Activated T-helper 1 cell treated with anti-CD3 and anti-CD28 coated beads, Interleukin-12 subunit alpha, Interleukin-12 subunit beta, Interleukin-2, Interleukin-4 antibody, amounts not matched to agents 30 ng/mL and 10 ng/mL and 1 ng/mL, durations not matched to agents 14 hours and 24 hours and 36 hours (primary cell): ENCODE results near the gene IDE. TPM values are rescaled to one million over a fixed set of nuclear protein-coding genes. Genes with fewer than 3 reads are reported as not detected.
"Not testable (repeated sequence)": the region's sequence is repeated elsewhere in the genome, so short reads cannot be mapped to it uniquely, and the experiment has no call there.

Source experiments
- DNase-seq: peaks from one replicate; pipeline ENCODE4 v3.0.0; 2021; ENCODE audit warnings: low spot score
- H3K27ac Mint-ChIP-seq: one replicate; pipeline ENCODE4 v1.8.0; 2021; ENCODE audit warnings: mild to moderate bottlenecking, mixed read lengths
- H3K27me3 Mint-ChIP-seq: one replicate; pipeline ENCODE4 v1.8.0; 2022; ENCODE audit warnings: mild to moderate bottlenecking, moderate library complexity, mixed read lengths; ENCODE audit not compliant: insufficient read depth
- H3K36me3 Mint-ChIP-seq: one replicate; pipeline ENCODE4 v1.8.0; 2021; ENCODE audit warnings: low read depth, mixed read lengths
- H3K4me1 Mint-ChIP-seq: one replicate; pipeline ENCODE4 v1.8.0; 2021; ENCODE audit warnings: low read depth, mixed read lengths
- H3K4me3 Mint-ChIP-seq: one replicate; pipeline ENCODE4 v1.8.0; 2021; ENCODE audit warnings: mild to moderate bottlenecking, moderate library complexity, mixed read lengths
- H3K9me3 Mint-ChIP-seq: one replicate; pipeline ENCODE4 v1.8.0; 2021; ENCODE audit warnings: mixed read lengths
- intact Hi-C: fragments of 100-400 bp; cut with micrococcal nuclease; formaldehyde crosslinking; loops from one replicate; pipeline ENCODE4 v1.15.1; 2024
- total RNA-seq: library from RNA; stranded (reverse); gene quantifications from 2 replicates; pipeline ENCODE4 v1.2.3, GENCODE V29; 2022

IDE gene
- total RNA-seq, 1 donor from 2014 or later, result 43.4 TPM

DNA sequence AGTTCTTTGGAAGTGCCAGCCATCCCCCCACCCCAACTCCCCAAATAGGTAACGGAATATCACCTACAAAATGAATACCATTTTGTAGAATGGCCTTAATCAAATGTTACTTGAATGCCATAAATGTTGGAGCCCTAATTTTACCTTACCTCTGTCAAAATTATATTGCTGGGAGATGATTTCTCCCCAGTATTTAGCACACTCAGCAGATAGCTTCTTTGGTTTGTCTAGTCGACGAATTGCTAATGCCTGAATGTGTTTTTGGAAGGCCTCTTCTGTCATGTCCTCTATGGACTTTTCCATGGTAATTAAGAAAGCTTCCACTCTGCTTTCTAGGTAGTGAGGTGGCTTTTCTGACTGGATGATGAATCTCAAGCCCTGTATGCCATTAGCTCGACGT is 110.3 kb downstream of the IDE start:
- H3K9me3 Mint-ChIP-seq, result no peaks in the 10 kb centered on the region
- no peak overlapping the region for H3K27ac Mint-ChIP-seq
- DNase-seq, result no peak
- H3K4me3 Mint-ChIP-seq, result no peak overlapping the region
- H3K4me1 Mint-ChIP-seq, result no peaks in the 10 kb centered on the region
- H3K36me3 Mint-ChIP-seq, result peaks cover 26% of the 10 kb centered on the region
- H3K27me3 Mint-ChIP-seq, result no peaks in the 10 kb centered on the region
- intact Hi-C loops, result no loop called here

DNA sequence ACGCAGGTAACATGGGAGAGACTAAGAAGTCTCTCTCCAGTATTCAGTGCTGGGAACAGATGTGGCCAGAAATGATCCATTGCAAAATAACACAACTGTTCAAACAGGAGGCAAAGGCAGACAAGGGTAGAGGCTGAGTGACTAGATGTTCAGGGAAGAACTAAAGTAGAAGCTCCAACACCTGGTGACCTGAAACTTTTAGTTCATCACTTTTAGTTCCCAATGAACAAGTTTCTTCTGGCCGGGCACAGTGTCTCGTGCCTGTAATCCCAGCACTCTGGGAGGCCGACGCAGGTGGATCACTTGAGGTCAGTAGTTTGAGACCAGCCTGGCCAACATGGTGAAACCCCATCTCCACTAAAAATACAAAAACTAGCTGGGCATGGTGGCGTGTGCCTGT is 118.9 kb downstream of the IDE start:
- H3K4me1 Mint-ChIP-seq, H3K27me3 Mint-ChIP-seq, DNase-seq, intact Hi-C loops, H3K9me3 Mint-ChIP-seq, H3K4me3 Mint-ChIP-seq, H3K27ac Mint-ChIP-seq: not testable (repeated sequence)
- H3K36me3 Mint-ChIP-seq, result peaks cover 31% of the 10 kb centered on the region

DNA sequence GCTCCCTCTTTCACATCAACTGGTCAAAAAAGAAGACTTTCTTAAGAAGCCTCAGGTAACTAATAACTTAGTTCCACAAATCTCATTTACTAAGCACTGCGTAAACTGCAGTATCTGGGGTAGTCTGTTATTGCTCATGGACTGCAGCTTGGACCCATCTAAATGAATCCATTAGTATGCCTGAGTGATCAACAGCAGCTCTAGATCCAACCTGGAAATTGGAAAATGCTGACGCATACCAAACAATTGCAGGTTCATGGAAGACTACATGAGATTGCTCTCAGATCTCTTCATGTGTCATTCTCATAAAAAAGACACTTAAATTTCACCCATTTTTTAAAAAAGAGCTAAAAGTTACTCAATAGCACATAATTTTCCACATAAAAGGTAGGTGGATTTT is 121.6 kb downstream of the IDE start:
- intact Hi-C loops, result no loop called here
- Mint-ChIP-seq H3K36me3 (peaks cover 29% of the 10 kb centered on the region), H3K4me3 (no peak overlapping the region), H3K9me3 (no peaks in the 10 kb centered on the region), H3K27ac (no peak overlapping the region), H3K4me1 (no peaks in the 10 kb centered on the region), H3K27me3 (no peaks in the 10 kb centered on the region)
- DNase-seq, result no peak

- Mint-ChIP-seq H3K4me1 (no peaks in the 10 kb centered on the region), H3K27me3 (no peaks in the 10 kb centered on the region), H3K9me3 (no peaks in the 10 kb centered on the region), H3K36me3 (peaks cover 28% of the 10 kb centered on the region), H3K4me3 (no peak overlapping the region), H3K27ac (no peak overlapping the region)
- intact Hi-C loops, result no loop called here
- no peak for DNase-seq
Measured at GRCh38 chr10:92451431-92451830, 122.5 kb downstream of the IDE start.

GRCh38 chr10:92450896-92451295 is 123.0 kb downstream of the IDE start:
- Mint-ChIP-seq H3K9me3 (no peaks in the 10 kb centered on the region), H3K36me3 (peaks cover 24% of the 10 kb centered on the region), H3K4me3 (no peak overlapping the region), H3K4me1 (no peaks in the 10 kb centered on the region), H3K27ac (no peak overlapping the region), H3K27me3 (no peaks in the 10 kb centered on the region)
- no peak for DNase-seq
- intact Hi-C loops, result no loop called here

DNA sequence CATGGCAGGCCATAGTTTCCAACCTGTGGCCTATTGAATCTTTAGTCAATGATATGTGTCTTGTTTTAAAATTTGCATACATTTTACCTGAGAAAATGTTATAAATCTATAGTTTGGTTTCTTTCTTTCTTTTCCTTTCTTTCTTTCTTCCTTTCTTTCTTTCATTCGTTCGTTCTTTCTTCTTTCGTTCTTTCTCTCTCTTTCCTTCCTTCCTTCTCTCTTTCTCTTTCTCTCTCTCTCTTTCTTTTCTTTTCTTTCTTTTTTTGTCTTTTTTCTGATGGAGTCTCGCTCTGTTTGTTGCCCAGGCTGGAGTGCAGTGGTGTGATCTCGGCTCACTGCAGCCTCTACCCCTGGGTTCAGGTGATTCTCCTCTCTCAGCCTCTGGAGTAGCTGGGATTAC is 133.3 kb downstream of the IDE start:
- no peak overlapping the region for H3K4me3 Mint-ChIP-seq
- H3K4me1 Mint-ChIP-seq, result no peaks in the 10 kb centered on the region
- intact Hi-C loops, result no loop called here
- H3K27ac Mint-ChIP-seq, result no peak overlapping the region
- no peak for DNase-seq
- H3K27me3 Mint-ChIP-seq, result no peaks in the 10 kb centered on the region
- no peaks in the 10 kb centered on the region for H3K36me3 Mint-ChIP-seq
- no peaks in the 10 kb centered on the region for H3K9me3 Mint-ChIP-seq

DNA sequence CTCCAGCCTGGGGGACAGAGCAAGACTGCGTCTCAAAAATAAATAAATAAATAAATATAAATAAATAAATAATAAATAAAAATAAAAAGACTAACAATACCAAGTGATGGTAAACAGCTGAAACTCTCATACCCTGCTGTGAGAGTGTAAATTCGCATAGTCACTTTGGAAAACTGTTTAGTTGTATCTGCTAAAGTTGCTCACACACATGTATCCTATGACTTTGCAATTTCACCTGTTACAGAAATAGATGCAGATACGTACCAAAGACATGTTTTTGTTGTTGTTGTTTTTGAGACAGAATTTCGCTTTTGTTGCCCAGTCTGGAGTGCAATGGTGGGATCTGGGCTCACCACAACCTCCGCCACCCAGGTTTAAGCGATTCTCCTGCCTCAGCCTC is 135.7 kb downstream of the IDE start:
- Mint-ChIP-seq H3K9me3 (no peaks in the 10 kb centered on the region), H3K27ac (no peak overlapping the region), H3K4me1 (no peaks in the 10 kb centered on the region), H3K36me3 (no peaks in the 10 kb centered on the region), H3K4me3 (no peak overlapping the region), H3K27me3 (no peaks in the 10 kb centered on the region)
- intact Hi-C loops, result loop anchor here (5.0 kb wide), 1 partner anchor 366 kb away; no protein-coding TSS in a partner anchor
- no peak for DNase-seq

- Mint-ChIP-seq H3K9me3 (no peaks in the 10 kb centered on the region), H3K27me3 (peaks cover 2% of the 10 kb centered on the region), H3K27ac (no peak overlapping the region), H3K4me3 (no peak overlapping the region), H3K4me1 (no peaks in the 10 kb centered on the region), H3K36me3 (no peaks in the 10 kb centered on the region)
- intact Hi-C loops, result loop anchor here (5.0 kb wide), 1 partner anchor 364 kb away; no protein-coding TSS in a partner anchor
- no peak for DNase-seq
Measured at GRCh38 chr10:92436611-92437010, 137.3 kb downstream of the IDE start.

DNA sequence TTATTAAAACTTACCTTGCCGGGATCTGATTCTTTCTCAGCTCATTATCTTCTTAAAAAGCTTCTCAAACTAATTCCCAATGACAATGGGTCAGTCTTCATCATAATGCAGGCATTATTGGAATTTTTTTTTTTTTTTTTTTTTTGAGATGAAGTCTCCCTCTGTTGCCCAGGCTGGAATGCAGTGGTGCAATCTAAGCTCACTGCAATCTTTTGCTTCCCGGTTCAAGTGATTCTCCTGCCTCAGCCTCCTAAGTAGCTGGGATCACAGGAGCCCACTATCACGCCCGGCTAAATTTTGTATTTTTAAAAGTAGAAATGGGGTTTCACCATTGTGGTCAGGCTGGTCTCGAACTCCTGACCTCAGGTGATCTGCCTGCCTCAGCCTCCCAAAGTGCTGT is 137.8 kb downstream of the IDE start:
- not testable (repeated sequence) for H3K4me3 Mint-ChIP-seq, H3K36me3 Mint-ChIP-seq, DNase-seq, H3K9me3 Mint-ChIP-seq, H3K27ac Mint-ChIP-seq, H3K27me3 Mint-ChIP-seq, H3K4me1 Mint-ChIP-seq
- intact Hi-C loops, result loop anchor here (5.0 kb wide), 1 partner anchor 364 kb away; no protein-coding TSS in a partner anchor

- intact Hi-C loops, result loop anchor here (2.0 kb wide), 1 partner anchor 522 kb away; no protein-coding TSS in a partner anchor
- Mint-ChIP-seq H3K9me3 (no peaks in the 10 kb centered on the region), H3K27me3 (peaks cover 2% of the 10 kb centered on the region), H3K4me3 (no peak overlapping the region), H3K36me3 (no peaks in the 10 kb centered on the region), H3K27ac (no peak overlapping the region), H3K4me1 (no peaks in the 10 kb centered on the region)
- no peak for DNase-seq
Measured at GRCh38 chr10:92434385-92434784, 139.5 kb downstream of the IDE start.

- H3K36me3 Mint-ChIP-seq, result no peaks in the 10 kb centered on the region
- H3K4me3 Mint-ChIP-seq, result no peak overlapping the region
- intact Hi-C loops, result no loop called here
- no peak overlapping the region for H3K27ac Mint-ChIP-seq
- H3K9me3 Mint-ChIP-seq, result no peaks in the 10 kb centered on the region
- no peaks in the 10 kb centered on the region for H3K4me1 Mint-ChIP-seq
- H3K27me3 Mint-ChIP-seq, result peaks cover 2% of the 10 kb centered on the region
- DNase-seq, result no peak
Measured at GRCh38 chr10:92432596-92432995, 141.3 kb downstream of the IDE start.

DNA sequence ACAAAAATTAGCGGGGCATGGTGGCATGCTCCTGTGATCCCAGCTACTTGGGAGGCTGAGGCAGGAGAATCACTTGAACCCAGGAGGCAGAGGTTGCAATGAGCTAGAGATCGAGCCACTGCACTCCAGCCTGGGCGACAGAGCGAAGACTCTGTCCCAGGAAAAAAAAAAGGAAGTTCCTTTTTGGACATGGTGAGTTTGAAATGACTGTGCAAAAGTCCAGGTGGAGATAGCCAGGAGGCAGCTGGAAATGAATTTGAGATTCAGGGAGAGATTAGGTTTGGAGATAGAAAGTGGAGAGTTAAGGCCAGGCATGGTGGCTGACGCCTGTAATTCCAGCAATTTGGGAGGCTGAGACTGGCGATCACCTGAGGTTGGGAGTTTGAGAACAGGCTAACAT is 143.8 kb downstream of the IDE start:
- peaks cover 2% of the 10 kb centered on the region for H3K27me3 Mint-ChIP-seq
- no peak overlapping the region for H3K27ac Mint-ChIP-seq
- no peaks in the 10 kb centered on the region for H3K36me3 Mint-ChIP-seq
- no peaks in the 10 kb centered on the region for H3K9me3 Mint-ChIP-seq
- intact Hi-C loops, result no loop called here
- H3K4me1 Mint-ChIP-seq, result no peaks in the 10 kb centered on the region
- H3K4me3 Mint-ChIP-seq, result no peak overlapping the region
- no peak for DNase-seq

GRCh38 chr10:92421550-92421949 is 152.3 kb downstream of the IDE start:
- peaks cover 13% of the 10 kb centered on the region for H3K4me1 Mint-ChIP-seq
- H3K4me3 Mint-ChIP-seq, result no peak overlapping the region
- peaks cover 12% of the 10 kb centered on the region for H3K9me3 Mint-ChIP-seq
- DNase-seq, result no peak
- H3K36me3 Mint-ChIP-seq, result no peaks in the 10 kb centered on the region
- no peak overlapping the region for H3K27ac Mint-ChIP-seq
- H3K27me3 Mint-ChIP-seq, result peaks cover 24% of the 10 kb centered on the region
- intact Hi-C loops, result no loop called here

- intact Hi-C loops, result no loop called here
- Mint-ChIP-seq H3K36me3 (no peaks in the 10 kb centered on the region), H3K9me3 (peaks cover 12% of the 10 kb centered on the region), H3K4me1 (peaks cover 13% of the 10 kb centered on the region), H3K4me3 (no peak overlapping the region), H3K27me3 (peaks cover 24% of the 10 kb centered on the region), H3K27ac (no peak overlapping the region)
- no peak for DNase-seq
Measured at GRCh38 chr10:92420546-92421275, 153.2 kb downstream of the IDE start.
